Natural killer cell (primary cell): ENCODE data around the gene RAVER2. TPM values are rescaled to one million over a fixed set of nuclear protein-coding genes. Genes with fewer than 3 reads are reported as not detected.
A peak's percentile ranks its signal among the peaks of the same experiment; 100 is the strongest.

ENCODE experiments used
- ATAC-seq, 3 donors: fragments of 150-1000 bp in 2 of 3; fragments of 200-7000 bp in 1 of 3; cut with Tn5 transposase; 1 replicate in 1 of 3; 2 replicates in 2 of 3; pipeline ENCODE4 v1.10.0; 2021; ENCODE audit warnings: mild to moderate bottlenecking in 2 of 3, moderate library complexity in 2 of 3
- DNase-seq, 2 donors: peaks; one replicate each; pipeline versions ENCODE4 v3.0.0 to v3.0.0-alpha.2; 2013 to 2021; ENCODE audit warnings: mixed read lengths in 1 of 2
- H3K27ac ChIP-seq: one replicate; pipeline ENCODE4 v1.5.1; 2013; ENCODE audit warnings: mild to moderate bottlenecking, low read length
- H3K27me3 ChIP-seq: one replicate; pipeline ENCODE4 v1.6.1; 2013; ENCODE audit warnings: low read length; ENCODE audit not compliant: control insufficient read depth, insufficient read depth
- H3K36me3 ChIP-seq: one replicate; pipeline ENCODE4 v1.6.1; 2013; ENCODE audit warnings: low read length; ENCODE audit not compliant: control insufficient read depth, insufficient read depth
- H3K4me1 ChIP-seq: one replicate; pipeline ENCODE4 v1.6.1; 2013; ENCODE audit warnings: low read length; ENCODE audit not compliant: control insufficient read depth, insufficient read depth
- H3K4me3 ChIP-seq: one replicate; pipeline ENCODE4 v1.5.1; 2013; ENCODE audit warnings: low read length
- H3K9me3 ChIP-seq: one replicate; pipeline ENCODE4 v1.6.1; 2013; ENCODE audit warnings: low read length; ENCODE audit not compliant: control insufficient read depth, insufficient read depth
- H3K27ac Mint-ChIP-seq, 2 donors: one replicate each; pipeline ENCODE4 v1.8.0; 2022; ENCODE audit warnings: mild to moderate bottlenecking in 2 of 2, mixed read lengths in 2 of 2, moderate library complexity in 1 of 2
- H3K27me3 Mint-ChIP-seq, 2 donors: one replicate each; pipeline ENCODE4 v1.8.0; 2022; ENCODE audit warnings: low read depth in 2 of 2, mixed read lengths in 2 of 2
- H3K36me3 Mint-ChIP-seq: one replicate; pipeline ENCODE4 v1.8.0; 2022; ENCODE audit warnings: mixed read lengths
- H3K4me1 Mint-ChIP-seq, 2 donors: one replicate each; pipeline ENCODE4 v1.8.0; 2022; ENCODE audit warnings: mixed read lengths in 2 of 2
- H3K4me3 Mint-ChIP-seq: one replicate; pipeline ENCODE4 v1.8.0; 2022; ENCODE audit warnings: mild to moderate bottlenecking, moderate library complexity, mixed read lengths
- H3K9me3 Mint-ChIP-seq, 2 donors: one replicate each; pipeline ENCODE4 v1.8.0; 2022; ENCODE audit warnings: mixed read lengths in 2 of 2
- WGBS: methylation state at CpG from one replicate; pipeline ENCODE4 v1.1.7; 2013; ENCODE audit warnings: missing lambda C conversion rate; ENCODE audit not compliant: insufficient coverage; 5-methylcytosine and 5-hydroxymethylcytosine counted together
- intact Hi-C: fragments of 100-400 bp; cut with micrococcal nuclease; formaldehyde crosslinking; loops from one replicate; pipeline ENCODE4 v1.14.2; 2022
- total RNA-seq, 4 donors: library from RNA; stranded (reverse); fragments of 120-200 nt in 1 of 4; gene quantifications; one replicate each; pipeline versions ENCODE4 v1.2.3 to v1.2.4, GENCODE V29; 2013 to 2022
- TF ChIP-seq, protein P1 (sequence below): fragments of 200-600 bp; IDR thresholded peaks from one replicate; pipeline ENCODE4 v1.8.0; 2022; ENCODE audit warnings: antibody characterized with exemption

Gene RAVER2, protein sequence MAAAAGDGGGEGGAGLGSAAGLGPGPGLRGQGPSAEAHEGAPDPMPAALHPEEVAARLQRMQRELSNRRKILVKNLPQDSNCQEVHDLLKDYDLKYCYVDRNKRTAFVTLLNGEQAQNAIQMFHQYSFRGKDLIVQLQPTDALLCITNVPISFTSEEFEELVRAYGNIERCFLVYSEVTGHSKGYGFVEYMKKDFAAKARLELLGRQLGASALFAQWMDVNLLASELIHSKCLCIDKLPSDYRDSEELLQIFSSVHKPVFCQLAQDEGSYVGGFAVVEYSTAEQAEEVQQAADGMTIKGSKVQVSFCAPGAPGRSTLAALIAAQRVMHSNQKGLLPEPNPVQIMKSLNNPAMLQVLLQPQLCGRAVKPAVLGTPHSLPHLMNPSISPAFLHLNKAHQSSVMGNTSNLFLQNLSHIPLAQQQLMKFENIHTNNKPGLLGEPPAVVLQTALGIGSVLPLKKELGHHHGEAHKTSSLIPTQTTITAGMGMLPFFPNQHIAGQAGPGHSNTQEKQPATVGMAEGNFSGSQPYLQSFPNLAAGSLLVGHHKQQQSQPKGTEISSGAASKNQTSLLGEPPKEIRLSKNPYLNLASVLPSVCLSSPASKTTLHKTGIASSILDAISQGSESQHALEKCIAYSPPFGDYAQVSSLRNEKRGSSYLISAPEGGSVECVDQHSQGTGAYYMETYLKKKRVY
- 1 to 10 TPM in 2 of 3 donors, under 1 TPM in 1; 0.82 to 1.4 (median 1.2) TPM for total RNA-seq
- 3.4 TPM for total RNA-seq (2013)

DNA sequence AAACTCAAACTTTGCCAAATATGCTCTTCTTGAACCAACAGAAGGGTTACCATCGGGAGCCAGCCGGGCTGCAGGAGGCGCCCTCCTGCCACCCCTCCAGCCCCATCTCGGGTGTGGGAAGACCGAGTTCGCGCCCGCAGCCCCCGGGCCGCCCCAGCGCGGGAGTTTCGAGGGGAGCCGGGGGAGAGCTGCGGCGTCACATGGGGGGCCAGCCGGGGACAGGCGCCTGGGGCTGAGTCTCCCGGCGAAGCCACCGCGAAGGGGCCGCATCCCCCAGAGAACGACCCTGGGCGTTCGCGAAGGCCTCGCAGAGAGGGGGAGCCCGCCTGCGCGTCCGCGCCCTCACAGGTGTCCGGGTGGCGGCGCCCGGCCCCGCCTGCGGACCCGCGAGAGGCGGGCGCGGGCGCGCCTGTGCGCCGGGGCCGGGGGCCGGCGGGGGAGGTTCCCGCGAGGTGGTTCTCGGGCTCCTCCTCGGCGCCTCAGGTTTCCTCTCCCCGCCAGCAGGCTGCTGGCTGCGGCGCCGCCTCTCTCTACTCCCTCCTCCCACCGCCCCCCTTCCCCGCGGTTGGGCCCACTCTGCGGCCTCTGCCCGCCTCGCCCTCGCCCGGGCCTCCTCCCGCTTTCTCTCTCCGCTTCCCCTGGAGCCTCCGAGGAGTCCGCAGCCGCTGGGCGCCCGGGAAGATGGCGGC lies at the start of gene RAVER2:
RAVER2 (plus strand) TSS at position 584 of the 689 bp plus-strand sequence; CDS start at position 682, 98 bp downstream.
- peak; percentile 37 to 74 for DNase-seq
- Mint-ChIP-seq H3K27me3 (peaks cover 3 to 8% of the 10 kb centered on the region in 2 donors), H3K27ac (peak within 1 kb of the TSS in 1 of 2 donors; percentile 61), H3K4me1 (peaks cover 20% of the 10 kb centered on the region in 2 donors), H3K4me3 (peak within 1 kb of the TSS; percentile 91), H3K36me3 (no peaks in the 10 kb centered on the region), H3K9me3 (no peaks in the 10 kb centered on the region)
- no peaks in the 10 kb centered on the region for H3K36me3 ChIP-seq
- H3K4me1 ChIP-seq = peaks cover 14% of the 10 kb centered on the region
- no peaks in the 10 kb centered on the region for H3K9me3 ChIP-seq
- peak within 1 kb of the TSS; percentile 43 for H3K4me3 ChIP-seq
- peak within 1 kb of the TSS; percentile 16 for H3K27ac ChIP-seq
- intact Hi-C loops = loop anchor here (10.0 kb wide), 1 partner anchor 80 kb away; no protein-coding TSS in a partner anchor
- peak; percentile 81 to 85 (median 84) for ATAC-seq
- WGBS = under 1% methylated on average over 76 of the region's 76 CpGs
- TF ChIP-seq, protein P1, sequence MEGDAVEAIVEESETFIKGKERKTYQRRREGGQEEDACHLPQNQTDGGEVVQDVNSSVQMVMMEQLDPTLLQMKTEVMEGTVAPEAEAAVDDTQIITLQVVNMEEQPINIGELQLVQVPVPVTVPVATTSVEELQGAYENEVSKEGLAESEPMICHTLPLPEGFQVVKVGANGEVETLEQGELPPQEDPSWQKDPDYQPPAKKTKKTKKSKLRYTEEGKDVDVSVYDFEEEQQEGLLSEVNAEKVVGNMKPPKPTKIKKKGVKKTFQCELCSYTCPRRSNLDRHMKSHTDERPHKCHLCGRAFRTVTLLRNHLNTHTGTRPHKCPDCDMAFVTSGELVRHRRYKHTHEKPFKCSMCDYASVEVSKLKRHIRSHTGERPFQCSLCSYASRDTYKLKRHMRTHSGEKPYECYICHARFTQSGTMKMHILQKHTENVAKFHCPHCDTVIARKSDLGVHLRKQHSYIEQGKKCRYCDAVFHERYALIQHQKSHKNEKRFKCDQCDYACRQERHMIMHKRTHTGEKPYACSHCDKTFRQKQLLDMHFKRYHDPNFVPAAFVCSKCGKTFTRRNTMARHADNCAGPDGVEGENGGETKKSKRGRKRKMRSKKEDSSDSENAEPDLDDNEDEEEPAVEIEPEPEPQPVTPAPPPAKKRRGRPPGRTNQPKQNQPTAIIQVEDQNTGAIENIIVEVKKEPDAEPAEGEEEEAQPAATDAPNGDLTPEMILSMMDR = peak; percentile 46
- H3K27me3 ChIP-seq = no peaks in the 10 kb centered on the region

DNA sequence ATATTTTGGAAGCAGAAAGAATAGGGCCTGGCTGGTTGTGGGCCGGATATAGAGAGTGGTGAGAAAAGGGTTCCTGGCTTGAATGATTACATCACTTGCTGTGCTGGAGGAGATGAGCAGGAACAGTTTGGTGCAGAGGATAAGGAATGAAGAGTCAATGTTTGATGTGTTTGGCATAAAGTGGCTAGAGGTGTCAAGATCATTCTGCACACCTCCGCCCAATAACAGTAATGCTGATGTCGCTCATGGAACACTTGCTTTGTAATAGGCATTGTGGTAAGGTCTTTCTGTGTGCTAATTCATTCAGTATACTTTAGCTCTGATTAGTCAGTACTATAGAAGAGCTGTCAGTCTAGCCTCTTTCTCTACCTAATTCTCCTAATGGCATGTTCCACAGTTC lies 48.0 kb upstream of the RAVER2 start:
- H3K4me1 Mint-ChIP-seq = no peaks in the 10 kb centered on the region
- H3K27ac Mint-ChIP-seq = no peak overlapping the region
- 97% methylated on average over 3 of the region's 3 CpGs for WGBS
- DNase-seq = no peak
- intact Hi-C loops = no loop called here
- ATAC-seq = no peak
- no peaks in the 10 kb centered on the region for H3K4me1 ChIP-seq
- TF ChIP-seq, protein P1 = no peak
- H3K27me3 Mint-ChIP-seq = peaks cover 10 to 18% of the 10 kb centered on the region in 2 donors
- no peaks in the 10 kb centered on the region for H3K36me3 ChIP-seq
- H3K36me3 Mint-ChIP-seq = no peaks in the 10 kb centered on the region
- H3K4me3 ChIP-seq = no peak overlapping the region
- H3K9me3 ChIP-seq = no peaks in the 10 kb centered on the region
- H3K4me3 Mint-ChIP-seq = no peak overlapping the region
- no peaks in the 10 kb centered on the region for H3K27me3 ChIP-seq
- H3K9me3 Mint-ChIP-seq = no peaks in the 10 kb centered on the region
- H3K27ac ChIP-seq = no peak overlapping the region

DNA sequence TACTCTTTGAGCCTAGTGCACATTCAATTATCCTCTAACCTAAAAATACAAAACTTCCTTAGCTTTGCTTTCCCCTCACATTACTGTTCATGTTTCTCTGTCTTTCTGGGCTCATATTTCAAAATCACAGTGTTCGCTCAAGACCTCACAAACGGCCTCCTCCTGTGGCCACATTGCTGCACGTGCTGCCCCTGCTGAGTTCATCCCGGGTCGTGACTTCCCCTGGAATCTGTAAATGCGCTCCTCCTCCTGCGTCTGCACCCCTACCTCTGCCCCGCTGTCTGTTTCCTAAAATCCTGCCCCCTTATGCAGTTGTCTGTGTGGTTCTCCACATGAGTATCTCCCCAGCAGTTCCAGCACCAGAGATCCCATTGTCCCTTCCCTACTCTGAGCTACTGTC lies 45.5 kb upstream of the RAVER2 start:
- Histone ChIP-seq H3K9me3 (no peaks in the 10 kb centered on the region), H3K27ac (no peak overlapping the region), H3K27me3 (no peaks in the 10 kb centered on the region), H3K36me3 (no peaks in the 10 kb centered on the region), H3K4me1 (no peaks in the 10 kb centered on the region), H3K4me3 (no peak overlapping the region)
- intact Hi-C loops = no loop called here
- Mint-ChIP-seq H3K9me3 (no peaks in the 10 kb centered on the region), H3K36me3 (no peaks in the 10 kb centered on the region), H3K4me3 (no peak overlapping the region), H3K4me1 (no peaks in the 10 kb centered on the region), H3K27me3 (peaks cover 15 to 19% of the 10 kb centered on the region in 2 donors), H3K27ac (no peak overlapping the region)
- WGBS = 91% methylated on average over 8 of the region's 8 CpGs
- TF ChIP-seq, protein P1 = no peak
- DNase-seq = no peak
- no peak for ATAC-seq
